Tibial artery (tissue), 4 donors: Measurements from ENCODE around the gene FAR1.

ENCODE experiments used
- DNase-seq, 2 donors: peaks; one replicate each; pipeline ENCODE4 v3.0.0-alpha.2; 2019
- H3K27ac ChIP-seq, 2 donors: fragments of 200-600 bp; sonication (generic) in 1 of 2; 1 replicate in 1 of 2; 2 replicates in 1 of 2; pipeline ENCODE4 v1.5.1; 2018 to 2019; ENCODE audit warnings: mild to moderate bottlenecking in 1 of 2
- H3K27me3 ChIP-seq, 2 donors: fragments of 200-600 bp; sonication (generic) in 1 of 2; one replicate each; pipeline versions ENCODE4 v1.5.1 to v1.6.0; 2016 to 2019
- H3K36me3 ChIP-seq, 3 donors: fragments of 200-600 bp; sonication (generic) in 2 of 3; one replicate each; pipeline ENCODE4 v1.5.1; 2016 to 2019; ENCODE audit warnings: mild to moderate bottlenecking in 2 of 3
- H3K4me1 ChIP-seq, 4 donors: fragments of 200-600 bp; sonication (generic) in 2 of 4; 1 replicate in 3 of 4; 2 replicates in 1 of 4; pipeline ENCODE4 v1.5.1; 2016 to 2019
- H3K4me3 ChIP-seq, 2 donors: fragments of 200-600 bp; sonication (generic) in 1 of 2; 1 replicate in 1 of 2; 2 replicates in 1 of 2; pipeline ENCODE4 v1.5.1; 2018 to 2019; ENCODE audit warnings: mild to moderate bottlenecking in 2 of 2
- H3K9me3 ChIP-seq, 3 donors: fragments of 200-600 bp; sonication (generic) in 1 of 3; one replicate each; pipeline ENCODE4 v1.5.1; 2016 to 2019
- intact Hi-C: fragments of 100-400 bp; cut with DNase I; formaldehyde crosslinking; loops from one replicate; pipeline ENCODE4 v1.15.0; 2023; ENCODE audit warnings: low total_unique reads
- TF ChIP-seq, protein P1 (sequence below), 2 experiments: fragments of 200-600 bp in 1 of 2; fragments of 450-650 bp in 1 of 2; IDR thresholded peaks; one replicate each; pipeline ENCODE4 v1.5.1; 2017 to 2019; ENCODE audit warnings: antibody characterized with exemption in 2 of 2, mild to moderate bottlenecking in 1 of 2, moderate library complexity in 1 of 2

Gene FAR1

DNA sequence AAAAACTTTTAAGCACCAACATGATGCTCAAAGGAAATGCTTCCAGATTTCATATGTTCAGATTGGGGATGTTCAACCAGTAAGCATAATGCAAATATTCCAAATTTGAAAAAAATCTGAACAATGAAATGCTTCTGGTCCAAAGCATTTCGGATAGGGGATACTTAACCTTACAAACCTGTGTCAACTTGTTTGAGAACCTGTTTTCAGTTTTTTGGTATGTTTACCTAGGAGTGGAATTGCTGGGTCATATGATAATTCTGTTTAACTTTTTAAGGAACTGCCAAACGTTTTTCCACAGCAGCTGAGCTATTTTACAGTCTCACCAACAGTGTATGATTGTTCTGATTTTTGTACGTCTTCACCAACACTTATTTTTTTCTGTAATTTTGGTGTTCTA, 23.7 kb downstream of the FAR1 start:
- no peaks in the 10 kb centered on the region for H3K9me3 ChIP-seq
- no peak overlapping the region for H3K4me3 ChIP-seq
- H3K27me3 ChIP-seq = no peaks in the 10 kb centered on the region
- TF ChIP-seq, protein P1, sequence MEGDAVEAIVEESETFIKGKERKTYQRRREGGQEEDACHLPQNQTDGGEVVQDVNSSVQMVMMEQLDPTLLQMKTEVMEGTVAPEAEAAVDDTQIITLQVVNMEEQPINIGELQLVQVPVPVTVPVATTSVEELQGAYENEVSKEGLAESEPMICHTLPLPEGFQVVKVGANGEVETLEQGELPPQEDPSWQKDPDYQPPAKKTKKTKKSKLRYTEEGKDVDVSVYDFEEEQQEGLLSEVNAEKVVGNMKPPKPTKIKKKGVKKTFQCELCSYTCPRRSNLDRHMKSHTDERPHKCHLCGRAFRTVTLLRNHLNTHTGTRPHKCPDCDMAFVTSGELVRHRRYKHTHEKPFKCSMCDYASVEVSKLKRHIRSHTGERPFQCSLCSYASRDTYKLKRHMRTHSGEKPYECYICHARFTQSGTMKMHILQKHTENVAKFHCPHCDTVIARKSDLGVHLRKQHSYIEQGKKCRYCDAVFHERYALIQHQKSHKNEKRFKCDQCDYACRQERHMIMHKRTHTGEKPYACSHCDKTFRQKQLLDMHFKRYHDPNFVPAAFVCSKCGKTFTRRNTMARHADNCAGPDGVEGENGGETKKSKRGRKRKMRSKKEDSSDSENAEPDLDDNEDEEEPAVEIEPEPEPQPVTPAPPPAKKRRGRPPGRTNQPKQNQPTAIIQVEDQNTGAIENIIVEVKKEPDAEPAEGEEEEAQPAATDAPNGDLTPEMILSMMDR (IDR thresholded peaks at IDR 0.05) = no peak
- peaks cover 0 to 9% (median 0%) of the 10 kb centered on the region in 4 donors for H3K4me1 ChIP-seq
- H3K36me3 ChIP-seq = peaks cover 0 to 20% (median 7%) of the 10 kb centered on the region in 3 donors
- no peak for DNase-seq
- H3K27ac ChIP-seq = no peak overlapping the region
- intact Hi-C loops = no loop called here

DNA sequence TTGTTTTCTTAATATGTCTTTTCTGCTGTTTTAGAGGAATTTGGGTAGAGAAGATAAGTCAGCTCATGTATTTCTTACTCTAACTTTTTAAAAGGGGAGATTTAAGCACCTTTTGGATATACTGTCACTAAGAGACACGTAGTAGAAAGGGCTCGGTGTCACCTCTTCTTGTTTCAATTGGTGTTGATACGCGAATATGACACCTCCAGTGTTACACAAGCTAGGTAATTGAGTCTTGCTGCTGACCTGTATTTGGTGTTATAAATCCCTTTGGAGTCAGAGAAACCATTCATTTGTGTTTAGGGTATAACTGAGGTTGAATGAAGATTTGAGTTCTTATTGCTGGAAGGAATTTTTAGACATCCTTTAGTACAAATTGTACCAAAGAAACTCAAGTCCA, 25.6 kb downstream of the FAR1 start:
- peaks cover 0 to 22% (median 7%) of the 10 kb centered on the region in 3 donors for H3K36me3 ChIP-seq
- H3K27me3 ChIP-seq = no peaks in the 10 kb centered on the region
- H3K4me1 ChIP-seq = peaks cover 0 to 9% (median 0%) of the 10 kb centered on the region in 4 donors
- intact Hi-C loops = no loop called here
- no peak overlapping the region for H3K4me3 ChIP-seq
- TF ChIP-seq, protein P1 (IDR thresholded peaks at IDR 0.05) = no peak
- no peak for DNase-seq
- H3K9me3 ChIP-seq = no peaks in the 10 kb centered on the region
- H3K27ac ChIP-seq = no peak overlapping the region

GRCh38 chr11:13695886-13696285, 27.4 kb downstream of the FAR1 start:
- intact Hi-C loops = no loop called here
- no peak for DNase-seq
- Histone ChIP-seq H3K9me3 (no peaks in the 10 kb centered on the region), H3K27me3 (no peaks in the 10 kb centered on the region), H3K36me3 (peaks cover 0 to 23% (median 17%) of the 10 kb centered on the region in 3 donors), H3K4me1 (peaks cover 0 to 9% (median 0%) of the 10 kb centered on the region in 4 donors), H3K4me3 (no peak overlapping the region), H3K27ac (no peak overlapping the region)
- TF ChIP-seq, protein P1 (IDR thresholded peaks at IDR 0.05) = no peak

DNA sequence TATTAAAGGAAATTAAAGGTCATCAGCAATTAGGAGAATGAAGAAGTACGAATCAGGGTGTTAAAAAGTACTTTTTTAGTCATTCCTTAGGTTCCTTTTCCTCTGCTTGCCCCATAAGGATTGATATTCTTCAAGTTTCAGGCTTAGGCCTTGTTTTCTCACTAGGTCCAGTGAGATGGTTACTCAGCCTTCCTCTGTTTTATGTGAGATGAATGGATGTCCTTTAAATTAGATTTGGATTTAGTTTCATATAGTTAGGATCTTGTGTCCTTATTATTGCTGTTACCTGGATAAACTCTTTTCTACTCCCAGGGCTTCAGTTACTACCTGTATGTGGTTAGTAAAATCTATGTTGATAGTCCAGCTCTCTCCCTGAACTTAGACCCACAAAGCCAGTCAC, 29.2 kb downstream of the FAR1 start:
- intact Hi-C loops = no loop called here
- no peak for DNase-seq
- H3K27me3 ChIP-seq = no peaks in the 10 kb centered on the region
- no peak overlapping the region for H3K4me3 ChIP-seq
- peaks cover 0 to 24% (median 19%) of the 10 kb centered on the region in 3 donors for H3K36me3 ChIP-seq
- H3K9me3 ChIP-seq = no peaks in the 10 kb centered on the region
- peaks cover 0 to 8% (median 0%) of the 10 kb centered on the region in 4 donors for H3K4me1 ChIP-seq
- no peak overlapping the region for H3K27ac ChIP-seq
- TF ChIP-seq, protein P1 (IDR thresholded peaks at IDR 0.05) = no peak

- peaks cover 0 to 4% (median 0%) of the 10 kb centered on the region in 4 donors for H3K4me1 ChIP-seq
- intact Hi-C loops = no loop called here
- no peaks in the 10 kb centered on the region for H3K9me3 ChIP-seq
- H3K4me3 ChIP-seq = no peak overlapping the region
- TF ChIP-seq, protein P1 (IDR thresholded peaks at IDR 0.05) = no peak
- no peaks in the 10 kb centered on the region for H3K27me3 ChIP-seq
- H3K36me3 ChIP-seq = peaks cover 0 to 24% (median 23%) of the 10 kb centered on the region in 3 donors
- DNase-seq = no peak
- H3K27ac ChIP-seq = no peak overlapping the region
Measured at GRCh38 chr11:13698132-13698531, 29.7 kb downstream of the FAR1 start.

- TF ChIP-seq, protein P1 (IDR thresholded peaks at IDR 0.05) = no peak
- intact Hi-C loops = no loop called here
- Histone ChIP-seq H3K27me3 (no peaks in the 10 kb centered on the region), H3K36me3 (peaks cover 0 to 29% (median 24%) of the 10 kb centered on the region in 3 donors), H3K27ac (no peak overlapping the region), H3K4me1 (no peaks in the 10 kb centered on the region), H3K9me3 (no peaks in the 10 kb centered on the region), H3K4me3 (no peak overlapping the region)
- DNase-seq = no peak
Measured at GRCh38 chr11:13699041-13699440, 30.6 kb downstream of the FAR1 start.
